Heart left ventricle (tissue), 16 donors: ENCODE data around the gene SLC6A18. TPM values are rescaled to one million over a fixed set of nuclear protein-coding genes. Genes with fewer than 3 reads are reported as not detected.

Source experiments
- ATAC-seq, 4 donors: fragments of 200-7000 bp; cut with Tn5 transposase; one replicate each; pipeline ENCODE4 v1.9.1; 2020 to 2022; ENCODE audit warnings: moderate library complexity in 4 of 4, mild to moderate bottlenecking in 3 of 4, moderate number of reproducible peaks in 1 of 4
- DNase-seq, 5 donors: peaks; one replicate each; pipeline ENCODE4 v3.0.0-alpha.2; 2020
- H3K27ac ChIP-seq, 12 donors: fragments of 200-600 bp; sonication (generic) in 4 of 12; one replicate each; pipeline versions ENCODE4 v1.5.0 to v1.8.0; 2016 to 2022; ENCODE audit warnings: mild to moderate bottlenecking in 2 of 12
- H3K27me3 ChIP-seq, 9 donors: fragments of 200-600 bp; sonication (generic) in 2 of 9; one replicate each; pipeline versions ENCODE4 v1.5.1 to v1.8.0; 2016 to 2022; ENCODE audit warnings: mild to moderate bottlenecking in 3 of 9
- H3K36me3 ChIP-seq, 9 donors: fragments of 200-600 bp; sonication (generic) in 2 of 9; one replicate each; pipeline versions ENCODE4 v1.5.0 to v1.8.0; 2018 to 2022; ENCODE audit warnings: mild to moderate bottlenecking in 2 of 9
- H3K4me1 ChIP-seq, 12 donors: fragments of 200-600 bp; sonication (generic) in 4 of 12; one replicate each; pipeline versions ENCODE4 v1.5.0 to v1.8.0; 2016 to 2022; ENCODE audit warnings: mild to moderate bottlenecking in 3 of 12
- H3K4me3 ChIP-seq, 12 donors: fragments of 200-600 bp; sonication (generic) in 4 of 12; one replicate each; pipeline versions ENCODE4 v1.5.0 to v1.8.0; 2017 to 2022; ENCODE audit warnings: mild to moderate bottlenecking in 9 of 12, moderate library complexity in 4 of 12
- H3K9me3 ChIP-seq, 12 donors: fragments of 200-600 bp; sonication (generic) in 4 of 12; one replicate each; pipeline versions ENCODE4 v1.5.0 to v1.8.0; 2016 to 2022; ENCODE audit warnings: mild to moderate bottlenecking in 1 of 12
- CTCF ChIP-seq, 12 donors: fragments of 200-600 bp; sonication (generic) in 4 of 12; IDR thresholded peaks; one replicate each; pipeline versions ENCODE4 v1.5.0 to v1.8.0; 2018 to 2022; ENCODE audit warnings: antibody characterized with exemption in 12 of 12, mild to moderate bottlenecking in 5 of 12
- POLR2A ChIP-seq, 2 donors: fragments of 450-650 bp; IDR thresholded peaks; one replicate each; pipeline ENCODE4 v1.6.1; 2017; ENCODE audit warnings: antibody characterized with exemption in 2 of 2, mild to moderate bottlenecking in 2 of 2, moderate library complexity in 2 of 2
- WGBS, 4 donors: extraction: QIAGEN DNeasy Blood & Tissue Kit in 2 of 4; methylation state at CpG; one replicate each; pipeline versions ENCODE4 v1.1.5 to v1.1.7; 2013 to 2018; 5-methylcytosine and 5-hydroxymethylcytosine counted together
- intact Hi-C, 10 donors: fragments of 100-400 bp; cut with DNase I; formaldehyde crosslinking; loops; one replicate each; pipeline versions ENCODE4 v1.11.1 to v1.14.2; 2022
- polyA plus RNA-seq, 2 donors: library from polyadenylated mRNA; stranded (reverse); fragments of 200-250 nt; gene quantifications; one replicate each; pipeline ENCODE4 v1.2.3, GENCODE V29; 2013
- total RNA-seq, 9 donors: library from RNA; depleted of rRNA in 2 of 9; stranded (reverse); fragments of >200 nt in 2 of 9; fragmentation: NEBNext Ultra II Directional in 3 of 9; extraction: Animal tissue kit (Norgen Biotek cat#: 25700) in 3 of 9; gene quantifications; one replicate each; pipeline versions ENCODE4 v1.1.0 to v1.2.4, GENCODE V29; 2016 to 2023
- donor health status: ischemic (EF 13 %, LVEDD 7.1; RV severe dilation, severe dysfunction).
- donor health status: healthy with polysubstance abuse.
- donor health status: DM: no; HTN: yes; CAD: no.
- donor health status: DM: no; HTN: no; CAD: no.
- donor health status: ischemic (EF 25% LVEDD 6.9; RV normal size, moderate dysfunction).
- donor health status: ischemic (EF 25% LVEDD 5.7; RV mildly dilated, moderate dysfunction).
- donor health status: healthy.
- donor health status: DM: yes; HTN: yes; CAD: no.
- donor health status: ischemic (EF 35%, LVEDD 5.7; RV mildly dilated, moderate dysfunction).
- donor health status: nonischemic (EF 11% LVEDD 7.7; RV severe dilation, severe dysfunction).
- donor health status: DM: yes; HTN: yes; CAD: no.
- donor health status: PGD.
- donor health status: ischemic (EF 29% LVEDD 5.4; RV normal size, mild dysfunction).
- donor health status: nonischemic (EF 23%, LVEDD 6.1; RV moderate dilation, normal function).

The SLC6A18 gene
- total and polyA plus RNA-seq, 11 donors: not detected

- Histone ChIP-seq H3K4me3 (peak within 1 kb of the TSS in 1 of 12 donors; percentile 10), H3K36me3 (no peaks in the 10 kb centered on the region), H3K27me3 (peaks cover 21 to 64% (median 33%) of the 10 kb centered on the region in 9 donors), H3K9me3 (no peaks in the 10 kb centered on the region), H3K27ac (no peak within 1 kb of the TSS), H3K4me1 (peaks cover 0 to 14% (median 0%) of the 10 kb centered on the region in 12 donors)
- no peak for TF ChIP-seq POLR2A (IDR thresholded peaks at IDR 0.05)
- no peak for TF ChIP-seq CTCF (IDR thresholded peaks at IDR 0.05)
- intact Hi-C loops: no loop called here
- 1 to 3% (median 2%) methylated on average over 22 to 102 of the region's 102 CpGs for WGBS, 4 donors
- ATAC-seq (peak in 1 of 4 donors; percentile 17), DNase-seq (peak in 1 of 5 donors; percentile 51)
These were observed 69.9 kb downstream of the SLC6A18 start, which contains the start of gene TERT for GRCh38 chr5:1294835-1295649. TSS of gene TERT (minus strand) at chr5:1295068. CDS start at chr5:1294989, 79 bp downstream.

- DNase-seq (peak in 1 of 5 donors; percentile 61), ATAC-seq (no peak)
- Histone ChIP-seq H3K27ac (no peak overlapping the region), H3K36me3 (no peaks in the 10 kb centered on the region), H3K4me1 (peaks cover 0 to 14% (median 0%) of the 10 kb centered on the region in 12 donors), H3K9me3 (no peaks in the 10 kb centered on the region), H3K4me3 (no peak overlapping the region), H3K27me3 (peaks cover 21 to 64% (median 33%) of the 10 kb centered on the region in 9 donors)
- TF ChIP-seq POLR2A (IDR thresholded peaks at IDR 0.05) (no peak), CTCF (IDR thresholded peaks at IDR 0.05) (no peak)
- intact Hi-C loops: no loop called here
- 40 to 68% (median 48%) methylated on average over 7 to 22 of the region's 22 CpGs for WGBS, 4 donors
These were observed 70.5 kb downstream of the SLC6A18 start for GRCh38 chr5:1295650-1296037.

Other genes starting within 250 kb of the SLC6A18 start
- 1 to 10 TPM in 6 of 9 donors, under 1 TPM in 3; 0.56 to 3.9 (median 1.6) TPM for gene NKD2, start 216.6 kb upstream of the SLC6A18 start, total RNA-seq
- gene NKD2, start 216.6 kb upstream of the SLC6A18 start, polyA plus RNA-seq: 1 to 10 TPM; 2.6 to 6.6 TPM
- gene SLC12A7, start 113.3 kb upstream of the SLC6A18 start, total RNA-seq: 100 to 1,000 TPM in 7 of 9 donors, 10 to 100 TPM in 2; 77.0 to 159 (median 132) TPM
- 10 to 100 TPM; 66.3 to 74.5 TPM for gene SLC12A7, start 113.3 kb upstream of the SLC6A18 start, polyA plus RNA-seq
- gene SLC6A19, start 23.8 kb upstream of the SLC6A18 start, total RNA-seq: not detected
- gene SLC6A19, start 23.8 kb upstream of the SLC6A18 start, polyA plus RNA-seq: not detected
- not detected for gene TERT, start 69.7 kb downstream of the SLC6A18 start, total RNA-seq
- gene TERT, start 69.7 kb downstream of the SLC6A18 start, polyA plus RNA-seq: not detected
- 10 to 100 TPM; 31.0 to 60.2 (median 39.4) TPM for gene CLPTM1L, start 119.7 kb downstream of the SLC6A18 start, total RNA-seq
- 10 to 100 TPM; 23.5 to 96.8 TPM for gene CLPTM1L, start 119.7 kb downstream of the SLC6A18 start, polyA plus RNA-seq
- under 1 TPM in 3 of 9 donors, not detected in 6; 0.08 to 0.29 (median 0.14) TPM for gene SLC6A3, start 220.1 kb downstream of the SLC6A18 start, total RNA-seq
- under 1 TPM in 1 of 2 donors, not detected in 1; 0.06 TPM for gene SLC6A3, start 220.1 kb downstream of the SLC6A18 start, polyA plus RNA-seq